K562 (cell line): ENCODE data around the gene EEA1.

Experiments
- RHOXF2B ChIP-seq: fragments of 250-450 bp; sonication (Bioruptor Pico); conservative IDR thresholded peaks from 2 replicates; pipeline ENCODE4 v1.5.1; 2021
- ZSCAN32 ChIP-seq: fragments of 450-650 bp; formaldehyde crosslinking; IDR thresholded peaks from 2 replicates; pipeline ENCODE4 v1.4.0; 2020; ENCODE audit warnings: mild to moderate bottlenecking, moderate library complexity

GRCh38 chr12:92762773-92763172, 166.3 kb downstream of the EEA1 start:
- TF ChIP-seq RHOXF2B (CRISPR knock-in tag) (no peak), ZSCAN32 (CRISPR knock-in tag) (no peak)
